IMR-90 (cell line): ENCODE data around the gene AFAP1L1. TPM values are rescaled to one million over a fixed set of nuclear protein-coding genes. Genes with fewer than 3 reads are reported as not detected.

ENCODE experiments used
- ATAC-seq: fragments of 200-7000 bp; cut with Tn5 transposase; 2 replicates; pipeline ENCODE4 v1.9.1; 2020; ENCODE audit warnings: low read depth, mild to moderate bottlenecking, moderate library complexity
- BruUV-seq: library from RNA; stranded (reverse); fragments of 400-500 nt; replicated peaks from 2 replicates; lab custom pipeline; 2021; lab: Mats Ljungman, UMichigan
- CTCF ChIA-PET: fragments of 300-600 bp; formaldehyde crosslinking; extraction: SDS; loops from one replicate; lab custom pipeline; 2021; ENCODE audit warnings: antibody characterized with exemption; lab: Yijun Ruan, JAX
- POLR2A ChIA-PET: fragments of 300-600 bp; sonication (Branson Sonifier 250); formaldehyde crosslinking; loops from one replicate; lab custom pipeline; 2022; ENCODE audit warnings: antibody characterized with exemption; ENCODE audit not compliant: unreplicated experiment; lab: Charles Lee
- DNase-seq: peaks from one replicate; pipeline ENCODE4 v3.0.0; 2013
- H2AFZ ChIP-seq: replicated peaks from 2 replicates; pipeline ENCODE3; 2013; ENCODE audit warnings: low read length, mild to moderate bottlenecking; ENCODE audit not compliant: poor library complexity
- H2AK5ac ChIP-seq: 2 replicates; pipeline ENCODE4 v1.6.1; 2013; ENCODE audit warnings: low read depth, low read length, inconsistent platforms
- H2AK9ac ChIP-seq: replicated peaks from 2 replicates; pipeline ENCODE3; 2013; ENCODE audit warnings: mild to moderate bottlenecking, low read depth, low read length, moderate library complexity; ENCODE audit not compliant: poor library complexity
- H2BK120ac ChIP-seq: 2 replicates; pipeline ENCODE4 v1.6.1; 2013; ENCODE audit warnings: low read depth, low read length, inconsistent platforms
- H2BK15ac ChIP-seq: 3 replicates; pipeline ENCODE4 v1.6.1; 2013; ENCODE audit warnings: low read depth, low read length, inconsistent platforms
- H2BK20ac ChIP-seq: 2 replicates; pipeline ENCODE4 v1.6.1; 2013; ENCODE audit warnings: low read depth, mild to moderate bottlenecking, inconsistent platforms, low read length, moderate library complexity
- H2BK5ac ChIP-seq: 2 replicates; pipeline ENCODE4 v1.6.1; 2013; ENCODE audit warnings: mild to moderate bottlenecking, low read depth, low read length, inconsistent platforms; ENCODE audit not compliant: poor library complexity, severe bottlenecking
- H3K14ac ChIP-seq: replicated peaks from 2 replicates; pipeline ENCODE4 v1.6.1; 2013; ENCODE audit warnings: low read depth, low read length, inconsistent platforms
- H3K18ac ChIP-seq: 2 replicates; pipeline ENCODE4 v1.6.1; 2013; ENCODE audit warnings: low read depth, low read length, control low read depth
- H3K23ac ChIP-seq: 2 replicates; pipeline ENCODE4 v1.6.1; 2013; ENCODE audit warnings: low read depth, low read length, inconsistent platforms
- H3K27ac ChIP-seq: 2 replicates; pipeline ENCODE4 v1.5.1; 2013; ENCODE audit warnings: mild to moderate bottlenecking, control low read depth, low read length; ENCODE audit not compliant: insufficient read depth
- H3K27me3 ChIP-seq: 2 replicates; pipeline ENCODE4 v1.6.1; 2013; ENCODE audit warnings: low read length; ENCODE audit not compliant: control insufficient read depth, insufficient read depth
- H3K36me3 ChIP-seq: 2 replicates; pipeline ENCODE4 v1.6.1; 2013; ENCODE audit warnings: low read length, mixed read lengths; ENCODE audit not compliant: control insufficient read depth, insufficient read depth
- H3K4ac ChIP-seq: 2 replicates; pipeline ENCODE4 v1.6.1; 2013; ENCODE audit warnings: low read depth, low read length, inconsistent platforms
- H3K4me1 ChIP-seq: 2 replicates; pipeline ENCODE4 v1.6.1; 2013; ENCODE audit warnings: low read length, mixed read lengths; ENCODE audit not compliant: control insufficient read depth, insufficient read depth
- H3K4me2 ChIP-seq: 2 replicates; pipeline ENCODE4 v1.6.1; 2013; ENCODE audit warnings: low read depth, mild to moderate bottlenecking, control low read depth, low read length, moderate library complexity
- H3K4me3 ChIP-seq: 2 replicates; pipeline ENCODE4 v1.5.1; 2013; ENCODE audit warnings: low read depth, mild to moderate bottlenecking, control low read depth, low read length, moderate library complexity; ENCODE audit not compliant: insufficient read depth
- H3K56ac ChIP-seq: 2 replicates; pipeline ENCODE4 v1.6.1; 2013; ENCODE audit warnings: low read length, inconsistent platforms; ENCODE audit not compliant: insufficient read depth; ENCODE audit errors: extremely low read depth
- H3K79me1 ChIP-seq, 2 experiments: 2 replicates each; pipeline ENCODE4 v1.6.1; 2013; ENCODE audit warnings: low read length in 2 of 2, inconsistent platforms in 1 of 2, low read depth in 1 of 2
- H3K9ac ChIP-seq: 2 replicates; pipeline ENCODE4 v1.6.1; 2013; ENCODE audit warnings: low read depth, low read length, control low read depth
- H3K9me1 ChIP-seq: 2 replicates; pipeline ENCODE4 v1.6.1; 2013; ENCODE audit warnings: low read length, inconsistent platforms; ENCODE audit not compliant: insufficient read depth
- H3K9me3 ChIP-seq: 2 replicates; pipeline ENCODE4 v1.6.1; 2013; ENCODE audit warnings: low read length; ENCODE audit not compliant: control insufficient read depth, insufficient read depth
- H4K20me1 ChIP-seq: 2 replicates; pipeline ENCODE4 v1.6.1; 2013; ENCODE audit warnings: low read length, inconsistent platforms; ENCODE audit not compliant: insufficient read depth
- H4K5ac ChIP-seq: 2 replicates; pipeline ENCODE4 v1.6.1; 2013; ENCODE audit warnings: mild to moderate bottlenecking, low read depth, low read length, control low read depth
- H4K8ac ChIP-seq, 2 experiments: 2 replicates each; pipeline ENCODE4 v1.6.1; 2013; ENCODE audit warnings: low read depth in 2 of 2, low read length in 2 of 2, control low read depth in 1 of 2, inconsistent platforms in 1 of 2
- H4K91ac ChIP-seq: 2 replicates; pipeline ENCODE4 v1.6.1; 2013; ENCODE audit warnings: low read depth, low read length, inconsistent platforms; ENCODE audit not compliant: insufficient read depth
- BHLHE40 ChIP-seq: fragments of 150-350 bp; IDR thresholded peaks from 2 replicates; pipeline ENCODE4 v1.6.1; 2016; ENCODE audit warnings: mild to moderate bottlenecking, low read depth, low read length
- CHD1 ChIP-seq: IDR thresholded peaks from 2 replicates; pipeline ENCODE4 v1.6.1; 2012; ENCODE audit warnings: low read depth, low read length, improper control_type of control experiment
- CTCF ChIP-seq: conservative IDR thresholded peaks from 2 replicates; pipeline ENCODE4 v1.5.1; 2012; ENCODE audit warnings: mild to moderate bottlenecking, low read depth, low read length, improper control_type of control experiment
- ELK1 ChIP-seq: fragments of 150-350 bp; IDR thresholded peaks from 2 replicates; pipeline ENCODE4 v1.6.1; 2016; ENCODE audit warnings: low read depth, mild to moderate bottlenecking, low read length, moderate library complexity, borderline replicate concordance
- FOS ChIP-seq: fragments of 150-350 bp; IDR thresholded peaks from 2 replicates; pipeline ENCODE4 v1.6.1; 2016; ENCODE audit warnings: low read depth, low read length
- MAZ ChIP-seq: IDR thresholded peaks from 2 replicates; pipeline ENCODE4 v1.6.1; 2012; ENCODE audit warnings: low read depth, mild to moderate bottlenecking, low read length, improper control_type of control experiment, moderate library complexity, borderline replicate concordance
- POLR2A ChIP-seq: IDR thresholded peaks from 2 replicates; pipeline ENCODE4 v1.6.1; 2012; ENCODE audit warnings: mild to moderate bottlenecking, low read depth, low read length
- RAD21 ChIP-seq: IDR thresholded peaks from 2 replicates; pipeline ENCODE4 v1.6.1; 2012; ENCODE audit warnings: low read length, improper control_type of control experiment
- SMC3 ChIP-seq: fragments of 150-350 bp; IDR thresholded peaks from 2 replicates; pipeline ENCODE4 v1.6.1; 2016; ENCODE audit warnings: low read depth, mild to moderate bottlenecking, antibody characterized with exemption, low read length, moderate library complexity
- USF2 ChIP-seq: fragments of 150-350 bp; IDR thresholded peaks from 2 replicates; pipeline ENCODE4 v1.6.1; 2017; ENCODE audit warnings: mild to moderate bottlenecking, antibody characterized with exemption, low read length, low read depth
- dilution Hi-C: fragments of 300-500 bp; cut with HindIII; formaldehyde crosslinking; loops from one replicate; pipeline ENCODE4 v1.14.3; 2018; ENCODE audit warnings: low sequenced_read_pairs; ENCODE audit not compliant: unreplicated experiment
- in situ Hi-C: fragments of 300-500 bp; cut with MboI; formaldehyde crosslinking; loops from 3 replicates; pipeline ENCODE4 v1.14.3; 2019; ENCODE audit warnings: low sequenced_read_pairs, inconsistent platforms, mixed read lengths
- intact Hi-C: fragments of 100-400 bp; cut with micrococcal nuclease; formaldehyde crosslinking; loops from 2 replicates; pipeline ENCODE4 v1.10.0; 2022
- polyA plus RNA-seq, 3 experiments: library from polyadenylated mRNA; depleted of rRNA; stranded (reverse); fragments of >200 nt; gene quantifications; 2 replicates each; pipeline ENCODE4 v1.2.3, GENCODE V29; 2012; ENCODE audit warnings: low replicate concordance in 1 of 3
- total RNA-seq: library from RNA; depleted of rRNA; stranded (reverse); fragments of >200 nt; gene quantifications from 2 replicates; pipeline ENCODE4 v1.2.3, GENCODE V29; 2012

Gene AFAP1L1
- total and polyA plus RNA-seq, 2 of the 4 experiments (the other 2 are of a cell fraction) = 3.3 to 5.7 TPM

DNA sequence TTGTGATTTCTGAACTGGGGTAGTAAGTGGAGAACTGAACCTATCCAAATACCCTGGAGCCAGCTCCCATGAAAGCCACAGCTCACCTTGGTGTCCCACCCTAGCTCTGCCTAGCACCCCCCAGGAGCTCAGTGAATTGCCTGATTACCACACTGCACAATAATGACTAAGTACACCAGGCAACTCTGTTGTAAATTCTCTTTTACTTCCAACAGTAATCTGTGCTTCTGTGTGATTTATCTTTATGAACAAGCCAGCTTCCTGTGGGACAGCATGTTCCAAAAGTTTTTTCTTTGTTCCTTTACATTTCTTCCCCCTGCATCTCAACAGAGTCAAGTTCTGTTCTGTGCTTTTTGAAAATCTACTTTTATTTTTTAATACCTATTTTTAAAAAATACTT is 51.6 kb downstream of the AFAP1L1 start:
- H3K27ac ChIP-seq = no peak overlapping the region
- DNase-seq (peak; percentile 30), ATAC-seq (peak; percentile 15; the same call in 1 of the 2 replicates)
- no peak overlapping the region for H4K91ac ChIP-seq
- peak overlapping the region in 1 of 2 experiments; percentile 35; a peak in 1 of 4 replicates for H4K8ac ChIP-seq
- H3K4me2 ChIP-seq = no peak overlapping the region
- peaks cover 11% of the 10 kb centered on the region for H3K4me1 ChIP-seq
- no peak overlapping the region for H3K4ac ChIP-seq
- no peaks in the 10 kb centered on the region for H4K20me1 ChIP-seq
- H2BK5ac ChIP-seq = no peak overlapping the region
- no peak overlapping the region for H3K56ac ChIP-seq
- H3K14ac ChIP-seq = no peak overlapping the region
- no peak overlapping the region for H3K9ac ChIP-seq
- TF ChIP-seq CHD1 = no peak
- TF ChIP-seq ELK1 = no peak
- no peak for TF ChIP-seq RAD21
- no peak for TF ChIP-seq BHLHE40
- TF ChIP-seq FOS = no peak
- no peak for TF ChIP-seq USF2
- no peak for TF ChIP-seq POLR2A
- no peak for TF ChIP-seq SMC3
- no peak for TF ChIP-seq MAZ
- TF ChIP-seq CTCF = no peak
- H3K18ac ChIP-seq = 0 out of 2 replicates have a peak overlapping the region, but pooled peaks have one; percentile 16
- H2AK9ac ChIP-seq = no peak overlapping the region
- H2BK20ac ChIP-seq = no peak overlapping the region
- BruUV-seq = no TSS peak
- no peak overlapping the region for H3K23ac ChIP-seq
- H3K9me3 ChIP-seq = no peaks in the 10 kb centered on the region
- ChIA-PET POLR2A (interaction anchor here (0.6 kb wide), 1 partner anchor 21 kb away, joined by 4 read pairs; no protein-coding TSS in a partner anchor), CTCF (interaction anchor here (0.8 to 1.6 kb wide), 3 partner anchors 15 to 48 kb away, joined by 3 to 4 read pairs (median 3); no protein-coding TSS in a partner anchor)
- no peaks in the 10 kb centered on the region for H3K36me3 ChIP-seq
- H2BK15ac ChIP-seq = no peak overlapping the region
- peaks cover 16% of the 10 kb centered on the region for H3K9me1 ChIP-seq
- no peaks in the 10 kb centered on the region for H3K79me1 ChIP-seq
- H2AFZ ChIP-seq = no peak overlapping the region
- no peaks in the 10 kb centered on the region for H3K27me3 ChIP-seq
- no peak overlapping the region for H3K4me3 ChIP-seq
- H2AK5ac ChIP-seq = no peak overlapping the region
- dilution Hi-C loops (no loop called here), intact Hi-C loops (no loop called here), in situ Hi-C loops (no loop called here)
- H4K5ac ChIP-seq = peak overlapping the region; percentile 53; the same call in 1 of the 2 replicates
- no peak overlapping the region; the same call in 1 of the 2 replicates for H2BK120ac ChIP-seq
